Measurements from ENCODE around the gene OGFR. TPM values are rescaled to one million over a fixed set of nuclear protein-coding genes. Genes with fewer than 3 reads are reported as not detected.

OGFR gene
- total and polyA plus RNA-seq, 2 experiments from 2014 or later: 9.6 to 50.6 TPM

GRCh38 chr20:62845416-62846160 is 41.0 kb downstream of the OGFR start:
- no peak overlapping the region for H3K27ac ChIP-seq (ENCODE audit: low read depth)
- ATAC-seq (no peak), DNase-seq (ENCODE audit: low spot score) (no peak)
- no peak overlapping the region for H3K4me2 ChIP-seq
- Mint-ChIP-seq H3K4me1 (peaks cover 16% of the 10 kb centered on the region), H3K36me3 (ENCODE audit: low read depth) (peaks cover 38% of the 10 kb centered on the region), H3K27ac (no peak overlapping the region), H3K27me3 (ENCODE audit: insufficient read depth, low read depth, poor library complexity) (peaks cover 11% of the 10 kb centered on the region), H3K4me3 (no peak overlapping the region), H3K9me3 (no peaks in the 10 kb centered on the region)
- H3K4me1 ChIP-seq (ENCODE audit: insufficient read depth): 0 out of 2 replicates have a peak, but pooled peaks cover 4% of the 10 kb centered on the region
- 0 out of 2 replicates have a peak, but pooled peaks cover 5% of the 10 kb centered on the region for H3K79me2 ChIP-seq (replicated peaks; ENCODE audit: insufficient read depth)
- 0 out of 2 replicates have a peak, but pooled peaks cover 10% of the 10 kb centered on the region for H3F3A ChIP-seq (replicated peaks; ENCODE audit: low read depth)
- no peaks in the 10 kb centered on the region for H3K27me3 ChIP-seq (ENCODE audit: insufficient read depth)
- peaks cover 4% of the 10 kb centered on the region; the same call in 1 of the 2 replicates for H3K36me3 ChIP-seq (ENCODE audit: insufficient read depth)
- no peaks in the 10 kb centered on the region for H3K9me2 ChIP-seq (ENCODE audit: insufficient read depth)
- no peaks in the 10 kb centered on the region; the same call in none of the 2 replicates for H4K20me1 ChIP-seq (replicated peaks; ENCODE audit: insufficient read depth)
- no peak overlapping the region for H2AFZ ChIP-seq
- no peak overlapping the region for H3K4me3 ChIP-seq
- TF ChIP-seq REST (IDR thresholded peaks at IDR 0.05; ENCODE audit: unreplicated experiment) (no peak), JUNB (IDR thresholded peaks at IDR 0.05; ENCODE audit: unreplicated experiment) (no peak), CTCF (conservative IDR thresholded peaks at IDR 0.05; ENCODE audit: low read depth in 2 of 2) (no peak), CREB1 (CRISPR knock-in tag; IDR thresholded peaks at IDR 0.05; ENCODE audit: low read depth) (no peak), EZH2phosphoT487 (IDR thresholded peaks at IDR 0.05; ENCODE audit: unreplicated experiment) (no peak), POLR2AphosphoS5 (IDR thresholded peaks at IDR 0.05; ENCODE audit: low read depth) (no peak), ZNF331 (CRISPR knock-in tag; IDR thresholded peaks at IDR 0.05; ENCODE audit: low read depth) (no peak), ETS1 (IDR thresholded peaks at IDR 0.05) (no peak), NANOG (IDR thresholded peaks at IDR 0.05; ENCODE audit: borderline replicate concordance) (no peak)
- TF ChIP-seq, protein P1, sequence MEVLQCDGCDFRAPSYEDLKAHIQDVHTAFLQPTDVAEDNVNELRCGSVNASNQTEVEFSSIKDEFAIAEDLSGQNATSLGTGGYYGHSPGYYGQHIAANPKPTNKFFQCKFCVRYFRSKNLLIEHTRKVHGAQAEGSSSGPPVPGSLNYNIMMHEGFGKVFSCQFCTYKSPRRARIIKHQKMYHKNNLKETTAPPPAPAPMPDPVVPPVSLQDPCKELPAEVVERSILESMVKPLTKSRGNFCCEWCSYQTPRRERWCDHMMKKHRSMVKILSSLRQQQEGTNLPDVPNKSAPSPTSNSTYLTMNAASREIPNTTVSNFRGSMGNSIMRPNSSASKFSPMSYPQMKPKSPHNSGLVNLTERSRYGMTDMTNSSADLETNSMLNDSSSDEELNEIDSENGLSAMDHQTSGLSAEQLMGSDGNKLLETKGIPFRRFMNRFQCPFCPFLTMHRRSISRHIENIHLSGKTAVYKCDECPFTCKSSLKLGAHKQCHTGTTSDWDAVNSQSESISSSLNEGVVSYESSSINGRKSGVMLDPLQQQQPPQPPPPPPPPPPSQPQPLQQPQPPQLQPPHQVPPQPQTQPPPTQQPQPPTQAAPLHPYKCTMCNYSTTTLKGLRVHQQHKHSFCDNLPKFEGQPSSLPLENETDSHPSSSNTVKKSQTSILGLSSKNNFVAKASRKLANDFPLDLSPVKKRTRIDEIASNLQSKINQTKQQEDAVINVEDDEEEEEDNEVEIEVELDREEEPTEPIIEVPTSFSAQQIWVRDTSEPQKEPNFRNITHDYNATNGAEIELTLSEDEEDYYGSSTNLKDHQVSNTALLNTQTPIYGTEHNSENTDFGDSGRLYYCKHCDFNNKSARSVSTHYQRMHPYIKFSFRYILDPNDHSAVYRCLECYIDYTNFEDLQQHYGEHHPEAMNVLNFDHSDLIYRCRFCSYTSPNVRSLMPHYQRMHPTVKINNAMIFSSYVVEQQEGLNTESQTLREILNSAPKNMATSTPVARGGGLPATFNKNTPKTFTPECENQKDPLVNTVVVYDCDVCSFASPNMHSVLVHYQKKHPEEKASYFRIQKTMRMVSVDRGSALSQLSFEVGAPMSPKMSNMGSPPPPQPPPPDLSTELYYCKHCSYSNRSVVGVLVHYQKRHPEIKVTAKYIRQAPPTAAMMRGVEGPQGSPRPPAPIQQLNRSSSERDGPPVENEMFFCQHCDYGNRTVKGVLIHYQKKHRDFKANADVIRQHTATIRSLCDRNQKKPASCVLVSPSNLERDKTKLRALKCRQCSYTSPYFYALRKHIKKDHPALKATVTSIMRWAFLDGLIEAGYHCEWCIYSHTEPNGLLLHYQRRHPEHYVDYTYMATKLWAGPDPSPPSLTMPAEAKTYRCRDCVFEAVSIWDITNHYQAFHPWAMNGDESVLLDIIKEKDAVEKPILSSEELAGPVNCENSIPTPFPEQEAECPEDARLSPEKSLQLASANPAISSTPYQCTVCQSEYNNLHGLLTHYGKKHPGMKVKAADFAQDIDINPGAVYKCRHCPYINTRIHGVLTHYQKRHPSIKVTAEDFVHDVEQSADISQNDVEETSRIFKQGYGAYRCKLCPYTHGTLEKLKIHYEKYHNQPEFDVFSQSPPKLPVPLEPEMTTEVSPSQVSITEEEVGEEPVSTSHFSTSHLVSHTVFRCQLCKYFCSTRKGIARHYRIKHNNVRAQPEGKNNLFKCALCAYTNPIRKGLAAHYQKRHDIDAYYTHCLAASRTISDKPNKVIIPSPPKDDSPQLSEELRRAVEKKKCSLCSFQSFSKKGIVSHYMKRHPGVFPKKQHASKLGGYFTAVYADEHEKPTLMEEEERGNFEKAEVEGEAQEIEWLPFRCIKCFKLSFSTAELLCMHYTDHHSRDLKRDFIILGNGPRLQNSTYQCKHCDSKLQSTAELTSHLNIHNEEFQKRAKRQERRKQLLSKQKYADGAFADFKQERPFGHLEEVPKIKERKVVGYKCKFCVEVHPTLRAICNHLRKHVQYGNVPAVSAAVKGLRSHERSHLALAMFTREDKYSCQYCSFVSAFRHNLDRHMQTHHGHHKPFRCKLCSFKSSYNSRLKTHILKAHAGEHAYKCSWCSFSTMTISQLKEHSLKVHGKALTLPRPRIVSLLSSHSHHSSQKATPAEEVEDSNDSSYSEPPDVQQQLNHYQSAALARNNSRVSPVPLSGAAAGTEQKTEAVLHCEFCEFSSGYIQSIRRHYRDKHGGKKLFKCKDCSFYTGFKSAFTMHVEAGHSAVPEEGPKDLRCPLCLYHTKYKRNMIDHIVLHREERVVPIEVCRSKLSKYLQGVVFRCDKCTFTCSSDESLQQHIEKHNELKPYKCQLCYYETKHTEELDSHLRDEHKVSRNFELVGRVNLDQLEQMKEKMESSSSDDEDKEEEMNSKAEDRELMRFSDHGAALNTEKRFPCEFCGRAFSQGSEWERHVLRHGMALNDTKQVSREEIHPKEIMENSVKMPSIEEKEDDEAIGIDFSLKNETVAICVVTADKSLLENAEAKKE (CRISPR knock-in tag; IDR thresholded peaks at IDR 0.05): no peak

Data from GM23338 (cell line).